Right lobe of liver (tissue), 4 donors: Measurements from ENCODE around the gene RBM3.

Experiments
- POLR2A ChIP-seq: fragments of 450-650 bp; IDR thresholded peaks from one replicate; pipeline ENCODE4 v1.6.1; 2017; ENCODE audit warnings: antibody characterized with exemption, mild to moderate bottlenecking
- TF ChIP-seq, protein P1 (sequence below), 4 donors: fragments of 200-600 bp in 3 of 4; fragments of 450-650 bp in 1 of 4; IDR thresholded peaks; one replicate each; pipeline versions ENCODE4 v1.5.1 to v1.8.0; 2016 to 2022; ENCODE audit warnings: antibody characterized with exemption in 4 of 4, mild to moderate bottlenecking in 2 of 4
- donor health status: DM: no; HTN: no; CAD: no.
- donor health status: DM: no; HTN: no; CAD: no.
- donor health status: DM: no; HTN: yes; CAD: no.

DNA sequence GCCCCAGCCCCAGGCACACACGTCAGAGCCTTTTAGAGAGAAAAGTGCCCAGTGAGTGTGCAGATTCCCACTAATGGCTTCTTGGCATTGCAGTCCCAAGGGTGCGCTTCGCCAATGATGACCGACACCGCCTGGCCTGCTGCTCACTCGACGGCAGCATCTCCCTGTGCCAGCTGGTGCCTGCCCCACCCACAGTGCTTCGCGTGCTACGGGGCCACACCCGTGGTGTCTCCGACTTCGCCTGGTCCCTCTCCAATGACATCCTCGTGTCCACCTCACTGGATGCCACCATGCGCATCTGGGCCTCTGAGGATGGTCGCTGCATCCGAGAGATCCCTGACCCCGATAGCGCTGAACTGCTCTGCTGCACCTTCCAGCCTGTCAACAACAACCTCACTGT lies 25.9 kb downstream of the RBM3 start:
- TF ChIP-seq, protein P1, sequence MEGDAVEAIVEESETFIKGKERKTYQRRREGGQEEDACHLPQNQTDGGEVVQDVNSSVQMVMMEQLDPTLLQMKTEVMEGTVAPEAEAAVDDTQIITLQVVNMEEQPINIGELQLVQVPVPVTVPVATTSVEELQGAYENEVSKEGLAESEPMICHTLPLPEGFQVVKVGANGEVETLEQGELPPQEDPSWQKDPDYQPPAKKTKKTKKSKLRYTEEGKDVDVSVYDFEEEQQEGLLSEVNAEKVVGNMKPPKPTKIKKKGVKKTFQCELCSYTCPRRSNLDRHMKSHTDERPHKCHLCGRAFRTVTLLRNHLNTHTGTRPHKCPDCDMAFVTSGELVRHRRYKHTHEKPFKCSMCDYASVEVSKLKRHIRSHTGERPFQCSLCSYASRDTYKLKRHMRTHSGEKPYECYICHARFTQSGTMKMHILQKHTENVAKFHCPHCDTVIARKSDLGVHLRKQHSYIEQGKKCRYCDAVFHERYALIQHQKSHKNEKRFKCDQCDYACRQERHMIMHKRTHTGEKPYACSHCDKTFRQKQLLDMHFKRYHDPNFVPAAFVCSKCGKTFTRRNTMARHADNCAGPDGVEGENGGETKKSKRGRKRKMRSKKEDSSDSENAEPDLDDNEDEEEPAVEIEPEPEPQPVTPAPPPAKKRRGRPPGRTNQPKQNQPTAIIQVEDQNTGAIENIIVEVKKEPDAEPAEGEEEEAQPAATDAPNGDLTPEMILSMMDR (IDR thresholded peaks at IDR 0.05), result no peak
- TF ChIP-seq POLR2A, result no peak
